Duodenal mucosa (tissue), 2 donors: ENCODE data around the gene GRID1.

Source experiments
- H3K27ac ChIP-seq: one replicate; pipeline ENCODE4 v1.7.0; 2013; ENCODE audit warnings: low read depth, low read length
- H3K27me3 ChIP-seq, 2 donors: one replicate each; pipeline ENCODE4 v1.7.0; 2013; ENCODE audit warnings: low read length in 2 of 2, control low read depth in 1 of 2; ENCODE audit not compliant: insufficient read depth in 2 of 2, control insufficient read depth in 1 of 2
- H3K36me3 ChIP-seq, 2 donors: one replicate each; pipeline ENCODE4 v1.7.0; 2013; ENCODE audit warnings: low read length in 2 of 2, control low read depth in 1 of 2; ENCODE audit not compliant: insufficient read depth in 2 of 2, control insufficient read depth in 1 of 2
- H3K4me1 ChIP-seq, 2 donors: one replicate each; pipeline ENCODE4 v1.7.0; 2013; ENCODE audit warnings: low read length in 2 of 2, control low read depth in 1 of 2; ENCODE audit not compliant: insufficient read depth in 2 of 2, control insufficient read depth in 1 of 2
- H3K4me3 ChIP-seq, 2 donors: one replicate each; pipeline ENCODE4 v1.7.0; 2013; ENCODE audit warnings: low read length in 2 of 2, low read depth in 1 of 2
- H3K9ac ChIP-seq, 2 donors: one replicate each; pipeline ENCODE4 v1.7.0; 2013; ENCODE audit warnings: low read length in 2 of 2, low read depth in 1 of 2
- H3K9me3 ChIP-seq, 2 donors: one replicate each; pipeline ENCODE4 v1.7.0; 2013; ENCODE audit warnings: low read length in 2 of 2, control low read depth in 1 of 2; ENCODE audit not compliant: control insufficient read depth in 1 of 2

The GRID1 gene

DNA sequence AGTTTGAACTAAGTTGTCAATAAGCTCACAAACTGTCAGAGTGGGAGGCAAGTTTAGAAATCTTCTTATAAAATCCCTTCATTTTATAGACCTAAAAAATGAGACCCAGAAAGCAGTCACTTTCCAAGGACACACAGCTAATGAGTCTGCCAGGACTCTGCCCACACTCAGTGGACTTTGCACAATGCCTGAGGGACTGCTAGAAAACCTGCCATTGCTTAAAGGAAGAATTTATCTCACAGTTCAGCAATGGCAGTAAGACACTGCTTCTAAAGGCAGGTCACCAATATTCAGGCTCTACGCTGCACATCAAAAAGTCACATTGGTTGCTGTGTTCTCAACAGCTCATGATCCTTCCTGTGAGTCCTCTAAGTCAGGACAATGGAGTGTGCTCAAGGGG is 698.1 kb downstream of the GRID1 start:
- no peak overlapping the region for H3K9ac ChIP-seq
- no peak overlapping the region for H3K27ac ChIP-seq
- H3K4me1 ChIP-seq = no peaks in the 10 kb centered on the region
- no peaks in the 10 kb centered on the region for H3K9me3 ChIP-seq
- H3K4me3 ChIP-seq = no peak overlapping the region
- no peaks in the 10 kb centered on the region for H3K36me3 ChIP-seq
- H3K27me3 ChIP-seq = no peaks in the 10 kb centered on the region

DNA sequence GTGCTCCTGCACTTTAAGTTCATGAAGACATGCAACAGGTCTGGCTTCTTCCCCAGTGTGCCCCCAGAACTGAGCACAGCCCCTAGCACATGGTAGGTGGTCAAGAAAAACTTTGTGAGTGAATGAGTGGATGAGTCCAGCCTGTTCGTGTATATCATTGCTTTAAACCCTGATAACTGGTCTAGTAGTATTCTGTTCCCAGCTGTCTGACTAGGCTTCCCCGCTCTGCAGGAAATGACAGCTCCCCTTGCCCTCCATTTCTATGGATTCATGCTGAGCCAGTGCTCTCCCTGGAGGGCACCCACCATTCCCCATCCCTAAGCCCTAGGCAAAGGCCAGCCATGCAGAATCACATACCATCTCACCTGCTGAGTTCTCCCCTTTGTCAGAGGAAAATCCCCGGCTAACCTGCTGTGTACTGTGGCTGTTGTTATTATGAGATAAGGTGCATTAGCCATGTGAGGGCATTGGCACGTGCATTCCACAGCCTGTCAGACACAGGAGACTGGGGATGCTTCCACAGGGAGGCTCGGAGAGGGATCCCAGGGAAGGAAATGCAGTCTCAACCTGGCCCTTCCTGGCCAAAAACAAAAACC is 698.9 kb downstream of the GRID1 start:
- Histone ChIP-seq H3K27ac (no peak overlapping the region), H3K27me3 (no peaks in the 10 kb centered on the region), H3K9ac (no peak overlapping the region), H3K9me3 (no peaks in the 10 kb centered on the region), H3K36me3 (no peaks in the 10 kb centered on the region), H3K4me1 (no peaks in the 10 kb centered on the region), H3K4me3 (no peak overlapping the region)

DNA sequence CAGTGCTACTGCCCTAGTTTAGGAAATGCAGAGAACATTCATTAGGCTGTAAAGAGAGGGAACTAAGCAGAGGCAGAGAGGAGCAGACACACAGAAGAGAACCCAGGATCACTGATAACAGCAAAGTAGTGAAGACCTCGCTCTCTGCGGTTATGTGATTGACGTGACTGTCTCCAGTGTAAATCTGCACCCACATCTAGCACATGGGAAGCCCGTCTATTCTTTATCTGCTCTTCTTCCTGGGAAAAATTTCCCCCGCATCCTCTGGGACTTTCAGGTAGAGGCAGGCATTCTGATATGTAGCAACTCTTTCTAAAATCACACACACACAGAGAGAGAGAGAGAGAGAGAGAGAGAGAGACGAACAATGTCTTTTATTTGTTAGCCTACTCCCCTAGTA is 699.6 kb downstream of the GRID1 start:
- Histone ChIP-seq H3K36me3 (no peaks in the 10 kb centered on the region), H3K4me1 (no peaks in the 10 kb centered on the region), H3K9me3 (no peaks in the 10 kb centered on the region), H3K27ac (no peak overlapping the region), H3K27me3 (no peaks in the 10 kb centered on the region), H3K4me3 (no peak overlapping the region), H3K9ac (no peak overlapping the region)

DNA sequence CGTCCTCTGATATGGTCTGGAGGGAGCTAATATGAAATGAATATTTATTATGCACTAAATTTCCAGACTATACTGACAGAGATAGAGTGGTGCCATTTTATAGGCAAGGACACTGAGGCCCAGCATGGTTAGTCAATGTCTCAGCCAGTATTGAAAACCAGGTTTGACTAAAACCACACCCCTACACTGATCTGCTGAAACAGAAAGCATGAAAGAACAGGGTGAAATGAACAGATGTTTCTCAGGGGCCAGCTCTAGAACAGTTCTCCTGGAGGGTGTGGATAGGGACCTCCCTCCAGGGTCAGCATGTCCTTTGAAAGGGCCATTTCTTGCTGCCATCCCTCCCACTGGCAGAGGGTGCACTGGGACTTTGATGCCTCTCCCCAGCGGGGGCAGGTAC is 700.5 kb downstream of the GRID1 start:
- no peak overlapping the region for H3K9ac ChIP-seq
- H3K27me3 ChIP-seq = no peaks in the 10 kb centered on the region
- no peaks in the 10 kb centered on the region for H3K9me3 ChIP-seq
- no peaks in the 10 kb centered on the region for H3K36me3 ChIP-seq
- H3K4me1 ChIP-seq = no peaks in the 10 kb centered on the region
- H3K4me3 ChIP-seq = no peak overlapping the region
- H3K27ac ChIP-seq = no peak overlapping the region

DNA sequence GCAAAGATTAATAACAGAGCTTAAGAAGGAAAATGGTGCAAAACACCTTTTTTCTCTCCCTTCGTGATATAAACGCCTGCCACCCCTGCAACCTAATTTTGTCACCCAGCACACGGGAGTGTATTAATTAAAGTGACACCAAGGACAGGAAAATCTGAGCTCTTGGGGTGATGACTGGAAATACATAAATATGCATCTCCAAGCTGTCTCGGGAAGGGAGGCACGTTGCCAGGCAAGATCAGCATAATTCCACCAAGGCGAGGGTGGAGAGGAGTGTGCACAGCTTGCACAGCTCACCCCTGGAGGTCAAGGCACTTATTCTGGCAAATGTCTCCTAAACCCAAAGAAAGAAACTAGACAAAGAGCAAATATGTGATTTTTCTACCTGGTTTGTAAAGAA is 700.9 kb downstream of the GRID1 start:
- Histone ChIP-seq H3K9ac (no peak overlapping the region), H3K27ac (no peak overlapping the region), H3K36me3 (no peaks in the 10 kb centered on the region)

DNA sequence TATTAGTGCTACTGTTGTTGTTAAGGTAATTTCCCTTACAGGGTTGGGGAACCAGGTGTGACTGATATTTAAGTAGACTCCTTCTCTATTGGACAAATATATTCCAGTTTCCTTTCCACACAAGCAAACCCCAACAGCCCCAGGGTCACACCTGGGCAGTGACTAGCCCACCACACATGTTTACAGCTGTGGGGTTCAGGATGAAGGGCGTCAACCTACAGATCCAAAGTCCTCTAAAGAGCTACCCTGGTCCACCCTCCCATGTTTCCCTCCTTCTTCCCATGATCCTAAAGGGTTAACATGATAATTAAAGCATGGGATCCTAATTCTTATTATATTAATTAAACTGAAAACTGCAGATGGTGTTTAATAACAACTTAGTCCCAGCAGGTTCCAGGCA is 701.5 kb downstream of the GRID1 start:
- H3K36me3 ChIP-seq = no peaks in the 10 kb centered on the region
- no peak overlapping the region for H3K9ac ChIP-seq
- H3K4me3 ChIP-seq = no peak overlapping the region
- no peak overlapping the region for H3K27ac ChIP-seq
- no peaks in the 10 kb centered on the region for H3K27me3 ChIP-seq
- no peaks in the 10 kb centered on the region for H3K4me1 ChIP-seq
- no peaks in the 10 kb centered on the region for H3K9me3 ChIP-seq

More for the DNA sequence above, 700.9 kb downstream of the GRID1 start:
- Histone ChIP-seq H3K4me1 (no peaks in the 10 kb centered on the region), H3K4me3 (no peak overlapping the region), H3K9me3 (no peaks in the 10 kb centered on the region), H3K27me3 (no peaks in the 10 kb centered on the region)

DNA sequence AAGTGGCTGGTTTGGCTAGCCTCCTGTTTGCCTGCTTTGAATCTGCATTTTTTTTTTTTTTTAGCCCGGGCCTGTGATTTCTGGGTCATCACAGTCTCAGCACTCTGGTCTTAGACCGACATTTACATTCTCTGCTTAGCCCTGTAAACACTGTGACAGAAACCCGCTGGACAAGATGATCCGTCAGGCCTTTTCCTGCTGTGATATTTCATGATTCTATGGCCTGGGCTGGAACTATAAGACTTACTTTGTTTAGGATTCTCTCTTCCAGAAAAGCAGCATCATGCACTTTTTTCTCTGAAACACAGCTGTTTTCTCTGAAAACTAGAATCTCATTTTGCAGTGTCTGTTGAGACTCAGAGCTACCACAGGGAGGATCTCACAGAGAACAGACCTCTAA is 705.5 kb downstream of the GRID1 start:
- no peaks in the 10 kb centered on the region for H3K9me3 ChIP-seq
- H3K27me3 ChIP-seq = no peaks in the 10 kb centered on the region
- H3K4me3 ChIP-seq = no peak overlapping the region
- no peak overlapping the region for H3K9ac ChIP-seq
- no peak overlapping the region for H3K27ac ChIP-seq
- no peaks in the 10 kb centered on the region for H3K36me3 ChIP-seq
- H3K4me1 ChIP-seq = no peaks in the 10 kb centered on the region

DNA sequence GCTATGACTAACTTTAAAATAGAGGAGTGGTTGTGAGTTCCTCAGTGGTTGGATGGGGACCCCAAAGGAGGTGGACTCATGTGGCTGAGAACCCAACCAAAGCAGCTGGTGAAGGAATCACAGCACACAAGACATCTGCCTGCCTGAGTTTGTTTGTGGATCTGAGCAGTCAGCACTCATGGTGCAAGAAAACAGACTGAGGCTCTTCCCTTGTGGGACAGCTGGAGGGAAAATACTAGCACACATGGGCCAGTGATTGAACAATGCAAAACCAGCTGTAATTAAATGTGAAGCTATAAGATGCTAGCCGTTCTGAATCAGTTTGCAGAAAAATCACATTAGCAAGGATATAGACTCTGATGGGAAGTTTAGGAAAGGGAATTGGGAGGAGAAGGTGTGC is 707.3 kb downstream of the GRID1 start:
- Histone ChIP-seq H3K9me3 (no peaks in the 10 kb centered on the region), H3K4me3 (no peak overlapping the region), H3K36me3 (no peaks in the 10 kb centered on the region), H3K4me1 (no peaks in the 10 kb centered on the region), H3K27me3 (no peaks in the 10 kb centered on the region), H3K27ac (no peak overlapping the region), H3K9ac (no peak overlapping the region)

DNA sequence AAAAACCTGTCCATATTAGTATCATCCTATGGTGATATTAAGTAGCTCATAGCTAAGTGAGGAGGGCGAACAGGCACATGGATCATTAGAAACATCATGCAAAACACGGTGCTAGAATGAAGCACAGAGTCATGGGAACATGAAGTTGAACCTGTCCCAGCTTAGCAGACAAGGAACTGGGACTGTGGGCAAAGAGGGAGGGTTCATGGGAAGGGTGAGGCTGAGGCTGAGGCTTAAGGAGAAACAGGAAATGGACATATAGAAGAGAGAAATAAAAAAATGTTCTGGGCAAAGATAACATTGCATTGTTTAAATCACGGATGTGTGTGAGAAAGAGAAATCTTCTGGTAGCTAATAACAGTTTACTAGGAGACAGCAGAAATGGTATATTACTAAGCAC is 708.1 kb downstream of the GRID1 start:
- no peaks in the 10 kb centered on the region for H3K4me1 ChIP-seq
- no peaks in the 10 kb centered on the region for H3K36me3 ChIP-seq
- no peak overlapping the region for H3K27ac ChIP-seq
- H3K9me3 ChIP-seq = no peaks in the 10 kb centered on the region
- H3K27me3 ChIP-seq = no peaks in the 10 kb centered on the region
- H3K4me3 ChIP-seq = no peak overlapping the region
- no peak overlapping the region for H3K9ac ChIP-seq

DNA sequence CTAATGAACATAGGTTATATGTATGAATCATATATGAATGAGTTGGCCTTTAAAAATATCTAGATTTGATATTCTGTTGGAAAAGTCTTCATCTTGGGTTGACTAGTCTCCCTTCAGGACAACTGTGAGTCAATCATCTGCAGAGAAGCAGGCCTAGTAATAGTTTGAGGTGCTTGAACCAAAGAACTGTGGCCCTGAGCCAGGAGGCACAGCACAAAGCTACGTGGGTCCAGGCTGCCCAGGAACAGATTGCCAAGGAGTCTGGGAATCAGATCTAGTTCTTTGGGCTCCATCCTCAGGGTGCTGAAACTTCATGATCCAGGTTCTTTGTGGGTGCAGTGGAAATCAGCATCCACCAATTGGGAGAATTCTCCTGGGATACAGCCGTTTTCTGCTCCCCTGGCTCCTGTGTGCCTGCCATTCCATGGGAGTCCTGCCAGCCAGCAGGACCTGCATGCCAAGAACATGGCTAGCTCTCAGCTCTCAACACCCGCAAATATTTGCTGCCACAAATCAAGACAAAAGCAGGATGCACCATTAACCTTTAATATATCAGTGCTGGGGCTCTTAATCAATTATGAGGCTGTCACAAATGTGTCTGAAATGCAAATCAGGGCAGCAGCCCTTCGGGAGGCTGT is 709.0 kb downstream of the GRID1 start:
- no peaks in the 10 kb centered on the region for H3K27me3 ChIP-seq

More for the DNA sequence above, 709.0 kb downstream of the GRID1 start:
- Histone ChIP-seq H3K4me1 (no peaks in the 10 kb centered on the region), H3K9ac (no peak overlapping the region), H3K9me3 (no peaks in the 10 kb centered on the region), H3K4me3 (no peak overlapping the region), H3K36me3 (no peaks in the 10 kb centered on the region), H3K27ac (no peak overlapping the region)
